Activated CD4-positive, alpha-beta T cell treated with anti-CD3 and anti-CD28 coated beads for 48 hours (primary cell): ENCODE data around the gene LRRC3.

Experiments
- DNase-seq: peaks from one replicate; pipeline ENCODE4 v3.0.0-alpha.2; 2020

LRRC3 gene

GRCh38 chr21:44440241-44441040 lies 14.9 kb upstream of the LRRC3 start:
- no peak for DNase-seq

DNA sequence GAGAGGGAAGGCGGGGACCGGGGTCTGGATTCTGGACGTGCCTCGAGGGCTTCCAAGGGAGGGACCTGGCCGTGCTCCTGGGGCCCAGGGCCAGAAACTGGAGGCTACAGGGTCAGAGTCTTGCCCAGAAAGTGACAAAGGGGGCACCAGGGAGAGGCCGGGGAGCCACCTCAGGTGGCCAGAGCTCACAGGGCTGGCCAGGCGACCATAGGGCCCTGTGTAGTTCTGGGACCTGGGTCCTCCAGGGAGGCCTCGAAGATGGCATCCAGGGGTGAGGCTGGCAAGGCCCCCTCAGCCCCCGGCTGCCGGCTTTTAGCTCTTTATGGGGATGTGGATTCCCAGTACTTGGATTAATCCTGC lies 14.3 kb upstream of the LRRC3 start:
- no peak for DNase-seq

DNA sequence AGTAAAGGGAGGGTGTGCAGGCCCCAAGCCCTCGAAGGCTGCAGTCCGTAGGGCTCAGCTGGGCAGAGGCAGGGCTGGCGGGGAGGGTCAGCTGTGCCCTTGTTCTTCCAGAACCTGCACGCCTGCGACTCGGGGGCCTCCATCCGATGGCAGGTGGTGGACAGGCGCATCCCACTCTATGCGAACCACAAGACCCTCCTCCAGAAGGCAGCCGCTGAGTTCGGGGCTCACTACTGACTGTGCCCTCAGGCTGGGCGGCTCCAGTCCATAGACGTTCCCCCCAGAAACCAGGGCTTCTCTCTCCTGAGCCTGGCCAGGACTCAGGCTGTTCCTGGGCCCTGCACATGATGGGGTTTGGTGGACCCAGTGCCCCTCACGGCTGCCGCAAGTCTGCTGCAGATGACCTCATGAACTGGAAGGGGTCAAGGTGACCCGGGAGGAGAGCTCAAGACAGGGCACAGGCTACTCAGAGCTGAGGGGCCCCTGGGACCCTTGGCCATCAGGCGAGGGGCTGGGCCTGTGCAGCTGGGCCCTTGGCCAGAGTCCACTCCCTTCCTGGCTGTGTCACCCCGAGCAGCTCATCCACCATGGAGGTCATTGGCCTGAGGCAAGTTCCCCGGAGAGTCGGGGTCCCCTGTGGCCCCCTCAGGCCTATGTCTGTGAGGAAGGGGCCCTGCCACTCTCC lies 13.6 kb upstream of the LRRC3 start:
- no peak for DNase-seq

- no peak for DNase-seq
These were observed 12.8 kb upstream of the LRRC3 start for GRCh38 chr21:44442266-44443125.

DNA sequence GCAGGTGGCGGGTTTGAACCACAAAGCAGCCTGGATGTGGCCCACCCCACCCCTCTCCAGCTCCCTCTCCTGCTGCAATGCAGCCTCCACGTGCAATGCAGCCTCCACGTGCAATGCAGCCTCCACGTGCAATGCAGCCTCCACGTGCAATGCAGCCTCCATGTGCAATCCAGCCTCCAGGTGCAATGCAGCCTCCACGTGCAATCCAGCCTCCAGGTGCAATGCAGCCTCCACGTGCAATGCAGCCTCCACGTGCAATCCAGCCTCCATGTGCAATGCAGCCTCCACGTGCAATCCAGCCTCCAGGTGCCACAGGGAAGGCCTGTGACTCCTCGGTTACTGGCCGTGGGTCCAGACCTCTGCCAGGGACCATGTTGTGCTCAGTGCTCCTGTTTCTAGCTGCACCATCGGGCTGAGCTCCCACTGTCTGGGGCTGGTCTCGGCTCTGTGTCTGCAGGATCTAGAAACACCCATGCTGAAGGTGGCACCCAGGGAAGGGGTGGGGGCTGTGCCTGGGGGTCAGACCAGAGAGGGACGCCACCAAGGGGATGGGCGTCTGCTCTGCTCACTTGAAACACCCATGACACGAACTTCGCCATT lies 11.9 kb upstream of the LRRC3 start:
- no peak for DNase-seq

GRCh38 chr21:44443891-44444285 lies 11.4 kb upstream of the LRRC3 start:
- no peak for DNase-seq

GRCh38 chr21:44444286-44444931 lies 10.9 kb upstream of the LRRC3 start:
- no peak for DNase-seq

DNA sequence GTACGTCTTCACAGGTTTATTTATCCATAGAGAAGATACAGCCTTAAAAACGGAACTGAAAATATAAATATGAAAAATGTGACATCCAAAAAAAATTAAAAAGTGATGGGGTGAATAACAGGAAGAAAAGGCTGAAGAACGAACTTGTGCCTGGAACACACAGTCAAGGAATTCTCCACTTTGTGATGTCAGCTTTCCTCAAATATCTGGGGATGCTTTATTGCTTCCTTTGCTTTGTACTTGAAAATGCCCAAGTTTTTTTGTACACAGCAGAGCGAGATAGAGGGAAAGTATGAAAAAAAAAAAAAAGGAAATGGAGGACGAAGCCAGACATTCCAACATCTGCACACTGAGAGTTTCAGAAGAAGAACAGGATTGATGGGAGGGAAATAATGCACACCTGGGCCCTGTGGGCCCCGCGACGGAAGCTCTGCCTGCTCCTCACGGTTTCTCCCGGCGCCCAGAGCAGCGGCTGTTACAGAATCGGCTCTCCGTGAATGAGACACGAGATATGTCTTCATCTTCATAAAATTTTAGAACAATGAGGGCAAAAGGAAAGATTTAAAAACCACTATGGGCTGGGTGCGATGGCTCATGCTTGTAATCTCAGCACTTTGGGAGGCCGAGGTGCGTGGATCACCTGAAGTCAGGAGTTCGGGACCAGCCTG lies 10.0 kb upstream of the LRRC3 start:
- no peak for DNase-seq

- DNase-seq = no peak
These were observed 6.6 kb upstream of the LRRC3 start for GRCh38 chr21:44448651-44449131.

GRCh38 chr21:44449473-44450363 lies 5.6 kb upstream of the LRRC3 start:
- DNase-seq = no peak

DNA sequence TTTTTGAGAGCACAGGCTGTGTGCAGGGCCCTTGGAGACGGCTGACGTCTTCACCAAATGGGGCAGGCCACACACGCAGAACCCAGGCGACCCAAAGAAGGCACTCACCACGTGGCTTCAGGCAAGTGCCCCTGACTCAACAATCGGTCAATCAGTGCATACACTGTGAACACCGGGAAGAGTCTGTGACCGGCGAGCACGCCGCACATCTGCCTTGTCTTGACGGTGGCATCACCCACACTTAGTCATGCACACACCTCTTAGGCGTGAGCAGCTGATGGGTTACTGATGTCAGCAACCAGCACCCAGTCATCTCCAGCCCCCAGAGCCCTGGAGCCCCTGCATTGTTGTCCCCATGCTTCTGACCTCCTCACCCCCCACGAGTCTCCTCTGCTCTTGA lies 4.9 kb upstream of the LRRC3 start:
- no peak for DNase-seq

DNA sequence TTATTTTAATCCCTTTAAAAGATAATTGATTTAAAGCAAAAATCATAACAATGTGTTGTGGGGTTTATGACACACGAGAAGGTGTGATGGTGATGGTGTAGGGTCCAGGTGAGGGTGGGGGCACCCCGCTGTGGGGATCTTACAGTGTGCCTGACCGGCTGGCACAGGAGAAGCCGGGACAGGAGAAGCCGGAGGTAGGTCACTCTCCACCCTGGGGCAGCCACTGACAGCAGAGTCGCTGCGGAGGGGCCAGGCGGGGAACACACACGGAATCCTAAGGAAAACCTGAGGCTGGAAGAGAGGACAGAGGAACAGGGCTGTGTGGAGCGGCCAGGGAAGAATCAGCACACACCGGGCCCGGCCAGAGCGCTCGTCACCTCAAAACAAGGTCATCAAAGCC lies 4.3 kb upstream of the LRRC3 start:
- no peak for DNase-seq

GRCh38 chr21:44453120-44453519 lies 2.2 kb upstream of the LRRC3 start:
- no peak for DNase-seq

DNA sequence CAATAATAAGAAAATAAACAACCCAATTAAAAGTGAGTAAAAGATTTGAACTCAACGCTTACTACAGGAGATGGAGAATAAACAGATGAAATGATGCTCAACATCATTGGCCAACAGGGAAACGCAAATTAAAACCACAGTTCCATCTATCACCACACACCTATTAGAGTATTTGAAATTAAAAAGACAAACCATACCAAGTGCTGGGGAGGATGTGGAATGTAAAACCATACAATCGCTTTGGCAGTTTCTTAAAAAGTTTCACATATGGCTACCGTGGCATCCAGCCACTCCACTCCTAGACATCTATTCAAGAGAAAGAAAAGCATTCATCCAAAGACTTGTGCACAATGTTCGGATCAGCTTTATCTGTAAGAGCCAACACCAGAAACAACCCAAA lies 1.3 kb upstream of the LRRC3 start:
- DNase-seq = no peak

GRCh38 chr21:44455524-44456213 lies 359 bp downstream of the LRRC3 start:
- peak; percentile 53 for DNase-seq

DNA sequence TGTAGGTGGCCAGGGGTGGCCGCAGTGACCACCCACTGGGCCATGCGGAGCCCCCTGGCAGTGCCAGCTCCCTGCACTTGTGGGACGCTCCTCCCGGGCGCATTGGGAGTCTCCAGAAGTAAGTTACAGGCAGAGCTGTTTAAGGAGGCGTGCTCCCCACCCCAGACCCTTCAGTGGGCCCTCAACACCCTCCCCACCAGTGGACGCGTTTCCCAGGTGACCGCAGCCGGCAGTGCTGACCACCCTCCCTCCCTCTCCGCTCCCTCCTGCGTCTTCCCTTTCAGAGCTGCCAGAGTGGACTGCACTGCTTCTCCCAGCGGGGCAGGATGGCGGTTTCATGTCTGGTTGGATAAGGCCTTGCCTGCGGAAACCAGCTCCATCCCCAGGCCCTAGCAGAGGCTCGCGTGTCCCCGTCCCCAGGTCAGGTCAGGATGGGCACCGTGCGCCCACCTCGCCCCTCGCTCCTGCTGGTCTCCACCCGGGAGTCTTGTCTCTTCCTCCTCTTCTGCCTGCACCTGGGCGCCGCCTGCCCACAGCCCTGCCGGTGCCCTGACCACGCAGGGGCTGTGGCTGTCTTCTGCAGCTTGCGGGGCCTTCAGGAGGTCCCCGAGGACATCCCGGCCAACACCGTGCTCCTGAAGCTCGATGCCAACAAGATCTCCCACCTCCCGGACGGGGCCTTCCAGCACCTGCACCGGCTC lies 1.1 kb downstream of the LRRC3 start:
- no peak for DNase-seq

GRCh38 chr21:44456915-44457736 lies 1.8 kb downstream of the LRRC3 start:
- DNase-seq = no peak

DNA sequence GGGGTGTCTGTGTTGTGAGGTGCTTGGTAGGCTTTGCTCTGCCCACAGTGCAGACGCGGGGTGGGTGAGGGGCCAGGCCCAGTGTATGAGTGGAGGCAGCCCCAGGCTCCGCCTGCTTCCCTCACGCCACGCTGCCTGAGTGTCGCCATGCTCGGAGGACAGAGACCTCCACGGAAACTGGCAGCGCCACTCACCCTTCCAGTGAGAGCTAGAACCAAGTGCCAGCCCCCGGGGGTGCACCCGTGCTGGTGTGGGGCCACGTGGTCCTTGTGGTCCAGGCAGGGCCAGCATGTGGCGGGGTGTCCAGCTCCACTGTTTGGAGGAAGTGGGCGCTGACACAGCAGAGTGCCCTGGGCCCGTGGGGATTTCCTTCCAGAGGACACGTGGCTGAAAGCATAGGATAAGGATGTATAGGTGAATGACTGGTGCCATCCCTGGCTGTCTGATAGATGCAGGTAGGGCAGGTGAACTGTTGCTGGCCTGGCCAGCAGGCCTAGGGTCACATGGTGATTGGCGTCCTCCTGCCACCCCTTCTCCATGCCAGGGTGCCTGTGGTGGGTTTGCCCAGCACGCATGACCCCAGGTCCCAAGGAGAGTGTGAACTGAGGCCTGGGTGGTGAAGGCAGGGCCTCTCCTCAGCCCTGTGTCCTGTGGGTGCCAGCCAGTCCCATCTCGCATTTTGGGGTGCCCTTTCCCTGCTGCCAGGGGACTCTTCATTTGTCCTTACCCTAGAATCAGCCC lies 3.8 kb downstream of the LRRC3 start:
- DNase-seq = no peak
